HEK293 (cell line): ENCODE results near the gene NPR3.

Source experiments
- CTCF ChIP-seq: fragments of 450-650 bp; formaldehyde crosslinking; IDR thresholded peaks from 2 replicates; pipeline ENCODE4 v1.5.1; 2016; ENCODE audit warnings: missing biosample characterization, missing genetic modification characterization
- KLF9 ChIP-seq: fragments of 450-650 bp; formaldehyde crosslinking; IDR thresholded peaks from 2 replicates; pipeline ENCODE4 v1.5.1; 2016; ENCODE audit warnings: missing biosample characterization, missing genetic modification characterization, low read depth
- TRIM28 ChIP-seq: IDR thresholded peaks from 2 replicates; pipeline ENCODE4 v1.6.1; 2011; ENCODE audit warnings: low read length, control low read depth, borderline replicate concordance
- ZNF175 ChIP-seq: fragments of 450-650 bp; formaldehyde crosslinking; IDR thresholded peaks from 2 replicates; pipeline ENCODE4 v1.5.1; 2016; ENCODE audit warnings: missing biosample characterization, missing genetic modification characterization
- ZNF18 ChIP-seq: fragments of 450-650 bp; formaldehyde crosslinking; IDR thresholded peaks from 2 replicates; pipeline ENCODE4 v1.5.1; 2016; ENCODE audit warnings: missing biosample characterization, missing genetic modification characterization
- ZNF830 ChIP-seq: fragments of 450-650 bp; IDR thresholded peaks from 2 replicates; pipeline ENCODE4 v1.5.0; 2018; ENCODE audit warnings: missing biosample characterization, missing genetic modification characterization, low read depth, mild to moderate bottlenecking, moderate library complexity
- ZNF843 ChIP-seq: fragments of 450-650 bp; formaldehyde crosslinking; IDR thresholded peaks from 2 replicates; pipeline ENCODE4 v1.5.1; 2016; ENCODE audit warnings: missing biosample characterization, missing genetic modification characterization

- TF ChIP-seq TRIM28, result no peak
- TF ChIP-seq ZNF830 (tag by site-specific recombination), result no peak
- TF ChIP-seq ZNF843 (tag by site-specific recombination), result no peak
- TF ChIP-seq ZNF18 (tag by site-specific recombination), result no peak
- no peak for TF ChIP-seq ZNF175
- TF ChIP-seq KLF9 (tag by site-specific recombination), result no peak
- TF ChIP-seq CTCF, result no peak
Measured at GRCh38 chr5:32753765-32754164, 42.6 kb downstream of the NPR3 start.
